ENCODE measurements around the gene JSRP1. TPM values are rescaled to one million over a fixed set of nuclear protein-coding genes. Genes with fewer than 3 reads are reported as not detected.

Gene JSRP1
- total RNA-seq, 2 experiments from 2014 or later: 1.0 TPM

DNA sequence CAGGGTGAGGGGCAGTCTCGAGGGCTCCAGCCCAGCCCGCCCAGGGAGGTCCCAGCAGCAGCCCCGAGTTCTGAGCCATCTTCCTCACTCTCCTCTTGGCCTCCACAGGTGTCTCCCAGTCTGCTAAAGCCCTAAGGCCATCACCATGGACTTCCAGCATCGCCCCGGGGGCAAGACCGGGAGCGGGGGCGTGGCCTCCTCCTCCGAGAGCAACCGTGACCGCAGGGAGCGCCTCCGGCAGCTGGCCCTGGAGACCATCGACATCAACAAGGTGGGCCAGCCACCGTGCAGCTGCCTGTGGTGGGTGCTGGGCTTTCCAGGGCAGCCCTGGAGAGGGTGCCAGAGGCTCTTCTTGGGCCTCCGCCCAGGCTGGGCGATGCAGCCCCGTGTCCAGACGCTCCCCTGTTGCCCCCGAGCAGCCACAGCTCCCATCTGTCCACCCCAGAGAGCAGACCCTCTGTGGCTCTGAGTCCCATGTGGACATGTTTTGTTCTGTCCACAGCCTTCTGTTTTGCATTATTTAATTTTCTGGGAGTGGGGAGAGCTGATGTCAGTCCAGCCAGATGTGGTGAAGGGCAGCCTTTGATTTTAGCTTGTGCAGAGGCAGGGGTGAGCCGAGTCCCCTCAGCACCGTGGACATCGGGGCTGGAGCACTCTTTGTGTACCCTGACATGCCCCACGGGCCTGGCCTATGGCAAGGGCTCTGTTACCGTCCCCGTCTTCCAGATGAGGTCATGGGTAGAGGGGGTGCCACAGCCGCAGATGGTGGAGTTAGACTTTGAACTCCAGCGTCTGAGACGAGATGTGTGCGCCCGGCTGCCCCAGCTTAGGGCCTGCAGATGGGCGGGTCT, 12.7 kb downstream of the JSRP1 start:
- TF ChIP-seq CTCF (IDR thresholded peaks at IDR 0.05): no peak
- ATAC-seq (no peak), DNase-seq (no peak)
- ChIA-PET CTCF (interaction anchor here (0.5 to 1.3 kb wide), 2 partner anchors 18 to 80 kb away, joined by 3 to 4 read pairs; no protein-coding TSS in a partner anchor), POLR2A (interaction anchor here (0.9 to 10.4 kb wide), 3 partner anchors 12 to 141 kb away, joined by 3 to 202 read pairs (median 6); partner anchors contain the start of genes AMH and JSRP1)
- no peak overlapping the region for H3K4me3 Mint-ChIP-seq
- no peaks in the 10 kb centered on the region for H3K9me3 Mint-ChIP-seq
- H3K27ac Mint-ChIP-seq: no peak overlapping the region
- intact Hi-C loops (cut with micrococcal nuclease): no loop called here
- H3K4me1 Mint-ChIP-seq (ENCODE audit: low read depth): peaks cover 39% of the 10 kb centered on the region
- H3K27me3 Mint-ChIP-seq: no peaks in the 10 kb centered on the region
- peaks cover 49% of the 10 kb centered on the region for H3K36me3 Mint-ChIP-seq (ENCODE audit: low read depth)

- peaks cover 46% of the 10 kb centered on the region for H3K4me1 Mint-ChIP-seq (ENCODE audit: low read depth)
- intact Hi-C loops (cut with micrococcal nuclease): no loop called here
- H3K9me3 Mint-ChIP-seq: no peaks in the 10 kb centered on the region
- no peaks in the 10 kb centered on the region for H3K27me3 Mint-ChIP-seq
- H3K27ac Mint-ChIP-seq: no peak overlapping the region
- POLR2A ChIA-PET: interaction anchor here (0.9 to 10.4 kb wide), 3 partner anchors 13 to 142 kb away, joined by 3 to 202 read pairs (median 6); partner anchors contain the start of genes AMH and JSRP1
- peaks cover 56% of the 10 kb centered on the region for H3K36me3 Mint-ChIP-seq (ENCODE audit: low read depth)
- ATAC-seq: no peak
- no peak for DNase-seq
- CTCF ChIA-PET: interaction anchor here (0.7 to 1.3 kb wide), 2 partner anchors 16 to 19 kb away, joined by 4 read pairs; no protein-coding TSS in a partner anchor
- no peak overlapping the region for H3K4me3 Mint-ChIP-seq
- no peak for TF ChIP-seq CTCF (IDR thresholded peaks at IDR 0.05)
Observed at GRCh38 chr19:2242816-2243215, 13.4 kb downstream of the JSRP1 start.

DNA sequence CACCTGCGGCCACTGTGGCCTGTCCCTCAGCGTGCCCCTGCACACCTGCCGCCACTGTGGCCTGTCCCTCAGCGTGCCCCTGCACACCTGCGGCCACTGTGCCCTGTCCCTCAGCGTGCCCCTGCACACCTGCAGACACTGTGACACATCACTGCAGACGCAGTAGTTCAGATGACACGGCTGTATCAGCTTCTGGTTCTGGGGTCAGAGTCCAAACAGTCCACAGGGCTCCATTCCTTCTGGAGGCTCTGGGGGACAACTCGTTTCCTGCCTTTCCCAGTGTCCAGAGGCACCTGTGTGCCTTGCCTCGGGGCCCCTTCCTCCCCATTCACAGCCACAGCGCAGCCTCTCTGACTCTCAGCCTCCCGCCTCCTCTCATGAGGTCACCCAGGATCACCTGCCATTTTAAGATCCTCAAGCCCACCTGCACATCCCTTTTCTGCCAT, 14.1 kb downstream of the JSRP1 start:
- Mint-ChIP-seq H3K9me3 (no peaks in the 10 kb centered on the region), H3K27ac (no peak overlapping the region), H3K36me3 (ENCODE audit: low read depth) (peaks cover 62% of the 10 kb centered on the region), H3K4me1 (ENCODE audit: low read depth) (peaks cover 50% of the 10 kb centered on the region), H3K27me3 (no peaks in the 10 kb centered on the region), H3K4me3 (no peak overlapping the region)
- DNase-seq (no peak), ATAC-seq (no peak)
- no peak for TF ChIP-seq CTCF (IDR thresholded peaks at IDR 0.05)
- POLR2A ChIA-PET: interaction anchor here (0.6 to 10.4 kb wide), 4 partner anchors 14 to 84 kb away, joined by 3 to 202 read pairs (median 46); partner anchors contain the start of genes AMH and JSRP1
- CTCF ChIA-PET: interaction anchor here (1.3 kb wide), 1 partner anchor 20 kb away, joined by 4 read pairs; no protein-coding TSS in a partner anchor
- intact Hi-C loops (cut with micrococcal nuclease): no loop called here

DNA sequence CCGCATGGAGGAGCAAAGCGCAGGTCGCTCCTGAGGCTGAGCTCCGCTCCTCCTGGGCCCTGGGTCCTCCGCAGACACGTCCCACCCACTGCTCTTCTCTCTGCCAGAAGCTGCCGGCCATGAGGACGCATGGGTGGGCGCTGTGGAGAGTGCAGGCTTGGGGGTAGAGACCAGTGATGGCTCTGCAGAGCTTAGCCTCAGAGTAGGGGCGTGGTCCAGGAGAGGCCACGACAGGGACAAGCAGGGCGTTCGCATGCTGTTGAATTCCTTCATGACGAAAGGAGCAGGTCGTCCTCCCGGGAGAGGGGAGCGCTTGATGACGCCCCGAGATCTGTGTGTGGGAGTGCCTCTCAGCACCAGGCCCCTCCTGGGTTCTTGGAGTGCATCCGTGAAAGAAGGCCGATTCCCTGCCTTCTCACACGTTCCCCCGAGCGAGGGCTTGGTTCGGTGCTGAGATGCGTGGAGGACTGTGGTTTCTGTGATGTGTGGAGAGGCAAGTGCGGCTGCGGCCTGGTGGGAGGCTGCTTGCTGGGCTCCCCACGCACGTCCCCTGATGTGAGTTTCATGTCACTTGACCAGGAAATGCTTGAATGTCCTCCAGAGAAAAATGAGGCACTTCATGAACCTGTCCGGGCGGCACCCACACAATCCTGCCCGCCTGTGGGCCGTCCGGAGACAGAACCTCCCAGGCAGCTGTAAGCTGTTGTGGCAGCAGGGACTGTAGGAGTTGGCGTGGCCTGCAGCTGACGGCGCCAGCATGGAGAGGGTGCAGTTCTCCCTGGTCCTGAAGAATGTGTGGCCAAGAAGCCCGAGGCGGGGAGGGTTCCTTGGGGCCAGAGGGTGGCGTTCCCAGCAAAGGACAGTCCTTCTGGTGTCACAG, 15.1 kb downstream of the JSRP1 start:
- Mint-ChIP-seq H3K27ac (peak overlapping the region; percentile 67), H3K27me3 (no peaks in the 10 kb centered on the region), H3K9me3 (no peaks in the 10 kb centered on the region), H3K4me3 (peak overlapping the region; percentile 92), H3K36me3 (ENCODE audit: low read depth) (peaks cover 64% of the 10 kb centered on the region), H3K4me1 (ENCODE audit: low read depth) (peaks cover 50% of the 10 kb centered on the region)
- ATAC-seq: no peak
- CTCF ChIA-PET: interaction anchor here (2.4 to 3.1 kb wide), 2 partner anchors 12 to 19 kb away, joined by 8 to 38 read pairs; no protein-coding TSS in a partner anchor
- intact Hi-C loops (cut with micrococcal nuclease): no loop called here
- no peak for TF ChIP-seq CTCF (IDR thresholded peaks at IDR 0.05)
- POLR2A ChIA-PET: interaction anchor here (0.5 to 10.4 kb wide), 6 partner anchors 10 to 296 kb away, joined by 3 to 202 read pairs (median 4); partner anchors contain the start of genes AMH and JSRP1
- DNase-seq: no peak
